ENCODE measurements around the gene MZB1.
"Not testable (repeated sequence)": the region's sequence is repeated elsewhere in the genome, so short reads cannot be mapped to it uniquely, and the experiment has no call there.

The MZB1 gene

DNA sequence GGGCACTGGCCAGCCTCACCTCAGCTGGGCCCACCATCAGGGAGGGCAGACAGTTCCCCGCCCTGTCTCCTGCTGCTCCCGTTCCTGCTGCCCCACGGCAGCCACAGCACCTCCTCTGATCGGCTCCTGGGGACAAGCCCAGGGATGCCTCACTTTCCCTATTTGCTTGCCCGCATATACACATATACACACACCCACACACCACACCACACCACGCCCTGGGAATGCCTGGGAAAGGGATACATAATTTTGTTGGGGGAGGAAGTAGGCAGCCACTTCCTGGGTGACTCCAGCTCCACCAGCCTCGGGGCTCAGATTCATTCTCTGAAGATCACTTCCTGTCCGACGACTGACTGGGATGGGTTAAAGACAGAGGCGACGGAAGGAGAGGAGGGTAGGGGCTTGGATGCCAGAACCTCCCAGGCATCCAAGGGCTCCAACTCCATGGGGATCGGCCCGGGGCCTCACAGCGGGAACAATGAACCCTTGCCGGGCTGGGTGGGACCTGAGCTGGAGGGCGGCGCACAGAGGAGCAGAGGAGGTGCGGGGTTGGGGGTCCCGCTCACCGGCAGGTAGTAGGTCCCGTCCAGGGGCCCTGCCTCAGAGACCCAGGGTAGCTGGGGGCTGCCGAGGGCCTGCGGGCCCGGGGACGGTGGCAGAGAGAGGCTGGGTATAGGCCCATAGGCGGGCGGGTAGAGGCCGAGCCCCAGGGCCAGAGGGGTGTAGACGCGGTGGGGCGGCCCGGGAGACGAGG, 2.0 kb upstream of the MZB1 start:
- no peak for DNase-seq

DNA sequence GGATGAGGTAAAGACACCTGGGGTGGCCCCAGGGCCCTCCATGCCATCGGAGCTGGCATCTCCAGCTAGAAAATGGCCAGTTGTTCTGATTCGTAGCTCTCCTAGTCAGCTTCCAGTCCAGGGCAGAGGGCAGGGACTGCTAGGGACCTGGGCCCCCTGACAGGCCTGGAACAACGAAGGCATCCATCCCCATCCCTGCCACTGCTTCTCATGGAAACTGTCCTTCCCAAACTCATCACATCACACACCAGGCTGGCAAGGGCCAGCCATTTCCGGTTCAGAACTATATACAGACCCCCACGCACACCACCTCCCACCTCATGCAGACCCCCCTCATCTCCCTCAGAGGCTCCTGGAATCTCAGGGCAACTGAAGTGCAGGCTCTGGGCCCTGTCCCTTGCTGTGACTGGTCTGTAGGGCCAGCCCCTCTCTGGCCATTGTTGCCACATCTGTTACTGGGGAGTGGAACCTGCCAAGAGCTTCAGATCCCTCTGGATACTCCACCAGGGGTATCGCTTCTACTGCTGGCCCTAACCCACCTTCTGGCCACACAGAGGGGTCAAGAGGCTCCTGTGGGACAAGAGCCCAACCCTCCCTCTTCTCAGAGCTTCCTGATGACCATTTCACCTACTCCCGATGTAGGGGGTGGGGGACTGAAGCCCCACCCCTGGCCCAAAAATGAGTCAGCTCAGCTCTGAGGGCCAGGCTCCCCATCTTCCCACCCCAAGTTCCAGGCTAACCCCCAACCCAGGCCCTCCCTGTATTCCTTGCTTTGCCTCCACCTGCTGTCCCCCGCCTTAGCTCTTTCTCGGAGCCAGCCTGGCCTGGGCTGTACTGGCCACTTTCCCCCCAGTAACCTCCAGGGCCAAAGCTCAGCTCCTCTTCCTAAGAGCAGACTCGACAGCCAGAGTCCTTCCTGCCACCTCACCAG, 1.2 kb upstream of the MZB1 start:
- no peak for DNase-seq

DNA sequence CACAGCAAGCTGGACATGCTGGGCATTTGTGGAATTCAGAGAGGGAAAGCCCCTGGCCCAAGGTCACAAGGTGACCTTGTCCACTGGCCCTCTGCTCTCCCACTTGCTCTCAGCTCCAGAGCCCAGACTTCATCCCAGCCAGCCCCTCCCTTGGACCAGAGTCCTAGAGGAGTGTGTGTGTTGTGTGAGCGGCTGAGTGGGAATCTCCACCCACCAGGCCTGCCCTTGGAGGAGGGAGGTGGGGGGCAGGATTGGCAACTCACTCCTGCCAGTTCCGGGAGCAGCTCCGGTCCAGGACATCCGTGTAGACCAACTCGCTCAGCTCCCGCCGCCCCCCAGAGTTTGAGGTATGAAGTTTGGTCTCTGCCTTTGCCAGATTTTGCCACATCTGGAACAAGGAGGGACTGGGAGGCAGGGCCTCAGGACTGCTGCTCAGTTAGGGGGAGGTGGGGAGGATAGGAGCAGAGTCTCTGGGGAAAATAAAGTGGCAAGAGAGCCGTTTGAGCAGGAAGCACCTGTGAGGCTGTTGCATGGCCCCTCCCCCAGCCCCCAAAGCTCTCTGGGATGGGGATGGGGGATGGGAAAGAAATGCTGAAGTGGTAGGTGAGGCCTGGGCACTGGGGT, 1.4 kb downstream of the MZB1 start:
- no peak for DNase-seq

DNA sequence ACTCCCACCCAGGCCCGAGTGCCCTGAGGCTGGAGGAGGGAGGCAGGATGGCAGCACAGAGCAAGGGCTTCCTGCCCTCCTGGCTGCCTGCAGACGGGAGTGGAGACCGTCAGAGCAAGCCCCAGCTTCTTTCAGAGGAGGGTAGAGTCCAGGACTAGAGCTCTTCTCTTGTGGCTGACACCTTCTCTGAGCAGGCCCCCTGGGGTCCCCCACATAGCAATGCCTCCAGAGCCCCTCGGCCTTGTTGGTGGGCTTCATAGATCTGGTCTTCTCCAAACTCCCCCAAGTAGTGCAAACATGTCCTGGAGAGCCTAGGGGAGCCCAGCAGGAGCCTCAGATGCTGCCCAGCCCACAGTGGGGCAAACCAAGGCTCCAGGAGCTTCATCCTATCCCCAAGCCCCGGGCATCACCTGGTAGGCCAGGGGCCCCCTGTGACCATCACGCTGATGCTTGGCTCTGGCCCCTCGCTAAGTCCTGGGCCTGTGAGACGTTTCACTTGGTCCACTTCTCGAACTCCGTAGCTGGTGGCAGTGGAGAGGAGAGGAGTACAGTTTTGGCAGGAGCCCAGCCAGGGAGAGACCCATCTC, 2.0 kb downstream of the MZB1 start:
- no peak for DNase-seq

DNA sequence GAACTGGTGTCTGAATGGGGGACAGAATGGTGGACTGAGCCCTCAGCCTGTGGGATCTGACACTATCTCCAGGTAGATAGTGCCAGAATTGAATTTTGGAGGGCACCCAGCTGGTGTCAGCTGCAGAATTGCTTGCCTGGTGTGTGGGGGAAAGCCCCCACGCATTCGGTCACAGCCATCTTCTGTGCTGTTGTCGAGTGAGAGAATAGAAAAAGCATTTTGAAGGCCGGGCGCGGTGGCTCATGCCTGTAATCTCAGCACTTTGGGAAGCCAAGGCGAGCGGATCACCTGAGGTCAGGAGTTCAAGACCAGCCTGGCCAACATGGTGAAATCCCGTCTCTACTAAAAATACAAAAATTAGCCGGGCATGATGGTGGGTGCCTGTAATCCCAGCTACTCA, 2.8 kb downstream of the MZB1 start:
- not testable (repeated sequence) for DNase-seq

DNA sequence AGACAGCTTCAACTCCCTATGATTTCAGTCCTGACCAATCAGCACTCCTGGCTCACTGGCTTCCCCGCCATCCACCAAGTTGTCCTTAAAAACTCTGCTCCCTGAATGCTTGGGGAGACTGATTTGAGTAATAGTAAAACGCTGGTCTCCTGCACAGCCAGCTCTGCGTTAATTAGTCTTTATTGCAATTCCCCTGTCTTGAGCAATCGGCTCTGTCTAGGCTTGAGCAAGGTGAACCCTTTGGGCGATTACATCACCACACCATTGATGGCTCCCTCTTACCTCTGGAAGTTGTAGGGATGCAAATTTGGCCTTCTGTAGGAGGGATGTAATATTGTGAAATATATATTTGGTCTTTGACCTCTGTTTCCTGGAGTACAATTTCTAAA, 3.7 kb downstream of the MZB1 start:
- no peak for DNase-seq

DNA sequence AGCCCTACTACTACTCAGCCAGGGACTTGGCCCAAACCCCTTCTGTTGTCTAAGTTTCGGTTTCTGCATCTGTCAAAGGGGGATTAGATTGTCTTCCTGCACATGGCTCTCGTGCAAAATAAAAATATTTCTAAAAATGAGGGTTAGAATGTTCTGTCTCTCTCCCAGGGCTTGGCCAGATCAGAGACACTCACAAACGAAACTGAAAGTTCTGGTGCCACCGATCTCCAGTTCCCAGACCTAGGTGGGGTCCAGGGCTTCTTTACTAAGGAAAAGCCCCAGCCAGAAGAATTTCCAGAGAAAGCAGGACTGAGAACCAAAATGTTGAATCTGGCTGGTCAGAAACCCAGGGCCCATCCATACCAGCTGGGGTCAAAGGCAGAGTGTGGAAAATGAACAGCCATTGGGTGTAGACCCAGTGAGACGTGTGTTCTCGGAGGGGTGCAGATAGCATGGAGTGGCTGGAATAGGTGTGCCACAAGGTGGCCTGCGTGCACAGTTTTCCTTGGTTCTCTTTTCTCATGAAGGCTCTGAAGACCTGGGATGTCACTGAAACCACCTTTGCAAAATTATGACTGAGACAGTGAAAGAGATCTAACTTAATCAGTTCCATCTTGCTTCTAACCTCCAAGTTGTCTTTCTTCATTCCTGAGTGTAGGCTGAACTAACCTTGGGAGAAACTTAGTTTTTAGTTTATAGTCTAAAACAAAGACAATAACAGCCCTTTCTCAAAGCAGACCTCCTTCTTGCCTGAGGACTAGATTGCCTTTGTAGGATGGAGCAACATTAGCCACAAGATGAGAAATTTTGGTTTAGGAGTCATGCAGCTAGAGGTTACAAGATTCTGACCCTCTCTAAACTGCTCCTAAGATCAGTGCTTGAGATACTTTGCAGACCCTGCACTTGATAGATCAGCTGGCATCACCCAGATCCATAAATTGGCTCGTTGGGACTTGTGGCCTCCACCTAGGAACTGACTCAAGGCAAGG, 4.4 kb downstream of the MZB1 start:
- no peak for DNase-seq

DNA sequence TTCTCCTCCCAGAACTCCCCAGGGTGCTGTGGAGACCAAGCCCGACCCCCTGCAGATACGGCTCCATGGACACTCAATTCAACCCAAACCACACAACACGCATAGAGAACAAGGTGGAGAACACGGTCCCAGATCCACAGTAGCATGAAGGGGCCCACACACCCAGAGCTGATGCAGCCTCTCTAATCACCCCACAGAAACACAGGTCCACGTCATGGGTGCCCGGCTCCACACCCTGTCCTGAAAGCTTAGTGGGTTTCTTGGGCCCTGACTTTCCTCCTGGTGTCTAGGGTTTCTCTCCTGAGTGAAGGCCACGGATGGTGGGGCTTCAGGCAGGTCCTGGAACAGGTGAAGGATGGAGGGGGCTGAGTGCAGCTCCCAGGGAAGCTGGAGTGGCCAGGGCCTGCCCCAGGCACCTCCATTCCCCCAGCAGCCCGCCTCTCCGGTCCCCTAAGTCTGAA, 5.1 kb downstream of the MZB1 start:
- DNase-seq = no peak

DNA sequence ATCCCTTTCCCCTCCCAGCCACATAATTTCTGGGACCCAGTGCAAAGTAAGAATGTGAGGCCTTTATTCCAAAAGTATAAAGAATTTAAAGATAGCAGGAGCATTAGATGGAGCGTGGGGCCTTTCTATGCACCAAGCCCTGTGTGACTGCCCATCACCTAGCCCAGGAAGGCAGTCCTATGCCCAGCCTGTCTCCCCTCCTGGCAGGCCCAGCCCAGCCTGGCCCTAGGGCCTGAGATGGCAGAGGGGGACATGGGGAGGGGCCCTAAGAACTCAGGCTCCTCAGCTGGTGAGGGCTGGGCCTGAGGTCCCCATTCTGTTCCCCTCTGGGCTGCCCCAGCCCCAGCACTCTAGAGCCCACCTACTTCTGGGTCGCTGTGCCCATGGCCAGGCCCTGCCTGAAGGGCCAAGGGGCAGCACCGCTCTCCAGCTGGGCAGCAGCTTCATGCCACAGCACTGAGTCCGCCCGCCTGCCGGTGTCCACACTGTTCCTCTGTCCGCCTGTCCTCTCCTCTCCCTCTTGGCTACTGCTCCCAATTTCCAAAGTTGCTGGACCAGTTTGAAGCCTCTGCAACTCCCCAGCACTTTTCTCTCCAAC, 5.6 kb downstream of the MZB1 start:
- no peak for DNase-seq

DNA sequence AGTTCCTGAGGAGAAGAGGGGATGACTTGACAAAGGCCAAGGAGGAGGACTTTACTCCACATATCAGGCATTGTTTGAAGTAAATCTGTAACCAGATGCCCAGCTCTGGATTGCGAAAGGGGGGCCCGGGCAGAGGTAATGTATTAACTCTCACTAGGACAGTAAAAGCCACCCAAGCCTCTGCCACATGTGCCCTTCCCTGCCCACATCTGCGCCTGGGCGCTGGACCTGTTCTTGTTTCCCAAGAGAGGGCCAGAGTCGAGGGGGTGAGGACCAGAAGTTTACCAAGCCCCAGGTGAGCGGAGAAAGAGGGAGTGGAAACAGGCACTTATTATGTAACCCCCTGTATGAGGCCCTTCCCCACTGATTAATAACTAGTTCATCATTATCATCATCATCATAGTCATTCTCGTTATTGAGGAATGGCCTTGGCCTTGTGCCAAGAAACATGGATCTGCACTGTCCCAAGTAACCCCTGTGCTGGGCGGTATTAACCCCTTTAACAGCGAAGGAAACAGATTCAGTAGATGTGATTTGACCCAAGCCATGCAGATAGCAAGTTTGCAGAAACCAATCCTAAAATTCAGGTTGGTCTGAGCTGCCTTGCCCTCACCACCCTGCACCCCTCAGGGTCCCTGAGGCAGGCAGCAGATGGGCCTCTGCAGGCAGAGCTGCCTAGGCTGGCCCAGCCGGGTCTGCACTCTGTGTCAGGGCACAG, 6.3 kb downstream of the MZB1 start, which contains the start of gene SLC23A1:
SLC23A1 (minus strand) TSS at position 23 of the 718 bp plus-strand sequence. CDS start 44 bp downstream, outside the sequence.
- no peak for DNase-seq

DNA sequence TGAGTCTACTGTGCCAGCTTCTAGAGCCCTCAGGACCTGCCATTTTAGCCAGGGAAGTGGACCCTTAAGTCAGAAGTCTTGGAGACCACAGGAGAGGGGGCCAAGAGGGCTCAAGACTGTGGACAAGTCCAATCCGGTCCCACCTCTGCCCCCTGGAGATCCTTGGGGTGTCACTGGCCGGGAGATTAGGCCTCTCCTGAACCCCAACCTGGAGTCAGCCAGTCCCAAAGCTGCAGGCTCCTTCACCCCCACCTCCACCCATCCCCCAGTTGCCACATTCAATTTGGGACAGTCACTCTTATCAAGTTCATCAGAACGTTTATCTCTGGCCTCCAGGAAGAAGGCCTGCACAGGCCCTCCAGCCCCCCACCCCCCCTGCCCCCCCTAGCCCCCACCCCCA, 6.9 kb downstream of the MZB1 start:
- DNase-seq = no peak

DNA sequence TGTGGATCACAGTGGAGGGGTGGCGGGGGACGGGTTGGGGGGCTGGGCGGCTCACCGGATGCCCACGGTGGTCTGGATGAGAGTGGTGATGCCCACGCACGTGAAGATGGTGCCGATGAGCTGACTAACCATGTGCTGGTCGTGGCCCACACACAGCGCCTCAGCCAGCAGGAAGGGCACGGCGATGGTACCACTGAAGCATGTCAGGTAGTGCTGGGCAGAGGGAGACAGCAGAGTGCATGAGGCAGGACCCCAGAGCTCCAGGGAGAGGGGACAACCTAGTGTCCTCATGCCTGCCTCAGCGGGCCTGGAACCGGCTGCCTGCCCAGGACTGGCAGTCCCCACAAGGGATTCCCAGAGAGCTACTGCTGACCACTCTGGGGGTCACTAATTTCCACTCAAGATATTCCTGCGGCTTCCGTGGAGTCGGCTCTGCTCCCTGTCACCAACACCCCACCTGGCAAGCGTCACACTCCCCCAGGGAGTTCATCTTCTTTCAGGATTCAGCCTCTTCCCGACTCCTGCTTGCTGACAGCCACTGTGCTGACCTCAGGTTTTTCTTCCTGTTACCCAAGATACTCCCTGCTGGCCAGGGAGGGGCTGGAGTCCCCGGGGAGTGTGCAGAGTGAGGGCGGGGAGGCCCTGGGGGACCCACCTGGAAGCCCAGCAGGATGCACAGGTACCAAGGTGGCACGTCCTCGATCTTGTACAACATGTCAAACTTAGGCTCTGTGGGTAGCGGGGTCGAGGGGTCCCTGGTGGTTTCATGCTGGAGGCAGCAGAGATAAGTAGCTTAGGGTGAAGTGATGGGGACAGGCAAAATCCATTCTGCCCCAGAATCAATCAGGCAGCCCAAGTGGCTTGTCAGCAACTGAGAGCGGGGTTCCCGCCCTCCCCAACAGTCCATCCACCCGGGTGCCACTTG, 7.6 kb downstream of the MZB1 start:
- DNase-seq = no peak

DNA sequence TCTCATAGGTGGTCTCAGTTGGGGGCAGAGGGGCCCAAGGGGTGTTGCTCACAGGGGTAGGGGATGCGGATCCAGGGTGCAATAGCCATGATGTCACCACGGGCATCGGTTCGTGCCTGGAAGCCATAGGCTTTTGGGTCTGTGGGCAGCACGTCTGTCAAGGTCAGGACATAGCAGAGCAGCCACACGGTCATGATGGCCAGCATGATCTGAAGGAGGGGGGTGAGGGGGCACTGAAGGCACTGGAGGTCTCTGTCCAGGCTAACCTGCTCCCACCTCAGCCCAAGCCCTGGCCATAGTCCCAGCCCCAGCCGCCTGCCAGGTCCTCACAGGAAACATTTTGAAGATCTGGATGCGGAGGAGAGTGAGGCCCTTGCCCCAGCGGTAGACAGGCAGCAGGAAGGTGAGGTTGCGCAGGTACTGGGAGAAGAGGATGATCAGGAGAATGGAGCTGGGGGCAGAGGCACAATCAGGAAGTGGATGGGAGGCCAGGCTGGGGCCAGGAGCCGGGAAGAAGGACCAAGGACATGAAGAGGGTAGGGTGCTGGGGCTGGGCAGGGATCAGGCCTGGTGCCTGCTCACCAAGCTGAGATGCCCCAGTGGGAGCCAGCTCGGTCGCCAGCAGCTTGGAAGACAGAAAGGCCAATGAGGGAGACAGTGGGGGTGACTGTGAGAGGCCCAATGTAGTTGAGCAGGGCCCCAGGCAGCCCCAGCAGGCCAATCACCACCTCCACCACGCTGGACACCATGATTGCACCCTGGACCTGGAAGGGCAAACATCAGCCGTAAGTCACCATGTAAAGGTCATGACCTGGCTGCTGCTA, 9.9 kb downstream of the MZB1 start:
- DNase-seq = no peak

DNA sequence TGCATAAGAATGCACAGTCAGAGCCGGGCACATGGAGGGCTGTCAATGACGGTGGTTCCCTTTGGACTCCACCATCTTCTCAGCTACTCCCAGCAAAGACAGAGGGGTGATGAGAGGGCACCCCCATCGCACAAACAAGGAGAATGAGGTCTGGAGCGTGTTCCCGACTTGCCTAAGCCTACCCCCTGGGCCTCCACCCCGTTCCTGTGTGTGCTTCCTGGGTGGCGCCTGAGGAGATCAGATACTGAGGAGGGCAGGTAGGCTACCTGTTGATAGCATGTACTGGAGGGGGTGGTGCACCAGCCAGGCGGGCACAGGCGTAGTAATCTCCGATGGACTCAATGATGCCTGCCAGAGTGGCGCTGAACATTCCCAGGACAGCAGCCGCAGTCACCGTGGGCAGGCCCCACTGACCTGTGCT, 10.8 kb downstream of the MZB1 start:
- DNase-seq = no peak

DNA sequence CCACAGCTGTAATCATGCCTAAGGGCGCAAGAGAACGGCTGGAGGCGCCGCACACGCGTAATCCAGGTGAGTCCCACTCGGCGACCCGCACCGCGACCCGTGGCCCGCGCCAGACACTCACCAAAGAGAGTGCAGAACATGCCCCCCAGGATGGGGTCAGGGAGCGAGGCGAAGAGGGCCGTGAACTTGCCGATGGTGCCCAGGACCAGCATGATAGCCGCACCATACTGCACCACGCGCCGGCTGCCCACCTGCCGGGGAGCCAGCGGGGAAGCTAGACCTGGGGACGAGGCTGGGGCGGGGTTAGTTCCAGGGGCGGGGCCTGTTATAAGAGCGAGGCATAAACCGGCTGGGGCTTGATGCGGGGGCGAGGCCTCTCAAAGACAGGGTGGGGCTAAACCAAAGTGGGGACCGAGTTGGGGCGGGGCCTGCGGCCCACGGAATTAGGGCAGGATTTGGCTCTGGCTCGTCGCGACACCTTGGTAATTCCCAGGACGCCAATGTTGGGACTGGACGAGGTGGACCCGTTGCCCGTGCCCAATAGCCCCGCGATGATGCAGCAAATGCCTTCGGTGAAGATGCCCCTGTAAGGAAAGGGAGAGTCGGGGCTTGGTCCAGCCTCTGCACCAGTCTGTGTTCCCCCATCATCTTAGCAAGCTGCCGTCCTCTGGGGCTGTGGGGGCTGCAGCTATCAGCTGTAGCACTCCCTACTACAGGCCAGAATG, 11.4 kb downstream of the MZB1 start:
- no peak for DNase-seq

DNA sequence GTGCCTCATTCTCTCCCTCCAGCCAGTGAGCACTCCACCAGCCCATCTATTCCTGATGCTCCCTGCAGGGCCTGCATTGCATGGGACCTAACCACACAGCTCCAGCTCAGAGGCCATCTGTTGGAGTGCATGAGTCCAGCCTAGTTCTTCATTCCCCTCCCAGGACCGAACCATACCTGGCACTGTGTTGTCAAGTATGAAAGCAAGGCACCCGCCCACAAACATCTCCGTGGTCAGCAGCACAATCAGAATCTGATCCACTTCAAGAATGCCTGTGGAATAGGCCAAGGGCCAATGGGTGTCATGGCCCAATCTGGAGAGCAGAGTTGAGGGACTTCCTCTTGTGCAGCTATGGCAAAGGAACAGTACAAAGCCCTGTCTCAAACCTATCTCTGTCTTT, 12.5 kb downstream of the MZB1 start:
- DNase-seq = no peak

DNA sequence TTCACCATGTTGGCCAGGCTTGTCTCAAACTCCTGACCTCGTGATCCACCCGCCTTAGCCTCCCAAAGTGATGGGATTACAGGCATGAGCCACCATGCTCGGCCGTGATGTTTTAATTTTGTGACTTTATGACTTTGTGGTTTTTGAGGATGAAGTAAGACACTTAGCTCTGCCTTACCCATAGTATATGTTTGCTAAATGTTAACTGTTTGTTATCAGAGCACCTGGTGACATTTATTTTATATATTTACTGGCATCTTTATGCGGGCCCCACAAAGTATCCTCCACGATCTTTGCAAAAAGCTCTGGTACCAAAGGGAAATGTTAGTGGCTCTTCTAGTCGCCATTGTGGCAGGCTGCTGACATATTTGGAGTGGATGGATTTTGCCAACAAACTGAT, 13.3 kb downstream of the MZB1 start:
- DNase-seq = no peak

DNA sequence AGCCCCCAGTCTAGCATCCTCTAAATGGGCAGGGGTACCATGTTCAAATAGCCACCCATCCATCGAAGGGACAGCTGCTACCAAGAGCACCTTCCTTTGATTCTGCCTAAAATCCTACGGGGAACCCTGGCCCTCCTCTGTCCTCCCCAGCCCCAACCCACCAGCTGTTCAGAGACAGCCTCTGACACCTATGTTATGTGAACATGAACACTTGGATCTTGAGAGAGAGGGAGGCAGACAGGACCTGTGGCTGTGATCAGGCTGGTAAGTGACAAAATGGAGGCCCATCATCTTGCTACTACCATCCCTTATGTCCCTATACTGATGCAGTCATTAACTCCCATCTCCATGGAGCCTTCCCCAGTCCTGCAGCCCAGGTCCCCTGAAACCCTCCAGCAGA, 14.8 kb downstream of the MZB1 start:
- no peak for DNase-seq

Measured in C1 segment of cervical spinal cord (tissue), 14 donors.